RKO (cell line): Measurements from ENCODE around the gene AGAP1.

Experiments used
- DNase-seq: peaks from one replicate; pipeline ENCODE4 v3.0.0-alpha.2; 2016; ENCODE audit warnings: low spot score

AGAP1 gene

GRCh38 chr2:235812185-235812665 lies 318.4 kb downstream of the AGAP1 start:
- no peak for DNase-seq

DNA sequence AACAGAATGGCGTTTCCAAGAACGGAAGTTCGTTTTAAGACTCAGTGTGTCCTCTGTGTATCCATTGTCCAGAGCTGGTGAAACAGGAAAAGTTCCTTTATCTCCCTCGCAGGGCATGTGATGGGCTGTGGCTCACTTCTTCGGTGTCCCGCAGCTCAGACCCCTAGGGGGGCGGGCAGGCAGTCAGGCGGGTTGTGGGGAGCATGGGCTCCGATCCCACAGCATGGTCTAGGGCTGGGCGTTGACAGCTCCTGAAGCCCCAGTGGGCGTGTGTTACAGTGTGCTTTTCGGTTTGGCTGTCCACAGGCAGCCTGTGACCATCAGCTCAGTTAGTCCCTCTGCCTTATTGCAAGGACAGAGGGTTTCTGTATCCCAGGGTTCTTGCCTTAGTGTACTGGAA lies 319.6 kb downstream of the AGAP1 start:
- no peak for DNase-seq

DNA sequence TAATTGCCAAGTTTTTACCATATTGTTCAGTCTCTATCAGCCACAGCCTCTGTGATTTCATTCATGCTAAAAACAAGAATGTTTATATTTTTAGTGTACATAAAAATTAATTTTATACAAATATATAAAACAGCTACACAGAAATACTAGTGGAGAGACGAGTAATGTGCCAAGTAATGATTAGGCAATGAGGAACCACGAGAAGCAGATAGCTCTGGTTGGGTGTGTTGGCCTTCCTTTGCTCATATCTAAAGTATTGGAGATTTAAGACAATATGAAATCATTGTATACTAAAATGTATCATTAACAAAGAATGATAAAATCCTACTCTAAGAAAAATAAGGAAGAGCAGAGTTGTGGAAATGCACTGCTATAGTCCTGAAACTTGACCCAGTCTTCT lies 326.7 kb downstream of the AGAP1 start:
- no peak for DNase-seq

GRCh38 chr2:235824331-235824730 lies 330.5 kb downstream of the AGAP1 start:
- DNase-seq: no peak

- DNase-seq: no peak
These were observed 332.1 kb downstream of the AGAP1 start for GRCh38 chr2:235825946-235826345.

GRCh38 chr2:235826826-235827225 lies 333.0 kb downstream of the AGAP1 start:
- no peak for DNase-seq

GRCh38 chr2:235827585-235827992 lies 333.7 kb downstream of the AGAP1 start:
- no peak for DNase-seq

- no peak for DNase-seq
These were observed 335.9 kb downstream of the AGAP1 start for GRCh38 chr2:235829726-235830125.

GRCh38 chr2:235831755-235832154 lies 337.9 kb downstream of the AGAP1 start:
- no peak for DNase-seq

GRCh38 chr2:235832941-235833340 lies 339.1 kb downstream of the AGAP1 start:
- DNase-seq: no peak

DNA sequence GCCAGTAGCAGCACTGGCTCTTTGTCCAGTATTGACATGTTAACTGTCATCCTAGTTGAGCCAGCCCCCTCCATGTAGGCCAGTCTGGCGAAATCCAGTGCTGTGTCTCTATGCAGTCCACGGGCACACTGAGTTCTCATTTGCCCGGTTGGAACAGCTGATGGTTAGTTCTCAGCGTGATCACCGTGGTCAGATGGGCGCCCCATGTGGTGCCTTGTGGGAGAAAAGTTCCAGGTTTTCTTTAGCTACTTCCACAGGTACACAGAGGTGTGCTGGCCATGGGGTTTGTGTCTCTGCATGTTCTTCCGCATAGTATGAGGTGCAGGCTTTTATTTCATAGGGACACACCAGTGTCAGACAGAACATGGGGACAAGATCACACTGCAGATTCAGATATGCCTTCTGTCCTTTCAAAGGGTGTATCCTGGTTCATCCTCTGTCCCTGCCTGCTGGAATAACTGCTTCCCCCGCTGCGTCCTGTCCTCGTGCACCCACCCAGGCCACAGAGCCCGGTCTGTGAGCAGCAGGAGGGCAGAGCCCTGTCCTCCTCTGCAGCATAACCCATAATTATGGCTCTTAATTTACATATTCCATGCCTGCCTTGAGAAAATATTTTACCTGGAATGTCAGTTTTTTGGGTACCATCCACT lies 340.3 kb downstream of the AGAP1 start:
- DNase-seq: no peak

GRCh38 chr2:235834781-235835180 lies 340.9 kb downstream of the AGAP1 start:
- no peak for DNase-seq

- DNase-seq: no peak
These were observed 342.0 kb downstream of the AGAP1 start for GRCh38 chr2:235835810-235836209.

DNA sequence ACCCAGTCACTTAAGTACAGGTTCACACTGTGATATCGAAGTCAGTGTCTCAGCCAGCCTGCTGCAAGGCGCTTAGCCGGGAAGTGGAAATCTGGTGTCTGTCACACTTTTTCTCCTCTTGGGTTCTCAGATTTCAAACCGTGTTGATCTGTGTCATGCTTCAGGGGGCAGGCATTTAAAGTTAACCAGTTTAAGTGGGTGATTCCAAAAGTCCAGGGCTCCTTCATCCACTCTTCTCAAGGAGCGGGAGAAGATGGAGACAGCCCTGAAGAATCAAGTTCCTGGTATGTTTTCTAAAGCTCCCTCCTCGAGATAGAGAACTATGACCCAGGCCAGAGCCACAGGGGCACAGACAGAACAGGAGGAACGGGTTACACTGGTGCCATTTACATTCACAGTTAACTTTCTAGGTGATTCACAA lies 342.7 kb downstream of the AGAP1 start:
- no peak for DNase-seq

GRCh38 chr2:235839226-235839625 lies 345.4 kb downstream of the AGAP1 start:
- no peak for DNase-seq

DNA sequence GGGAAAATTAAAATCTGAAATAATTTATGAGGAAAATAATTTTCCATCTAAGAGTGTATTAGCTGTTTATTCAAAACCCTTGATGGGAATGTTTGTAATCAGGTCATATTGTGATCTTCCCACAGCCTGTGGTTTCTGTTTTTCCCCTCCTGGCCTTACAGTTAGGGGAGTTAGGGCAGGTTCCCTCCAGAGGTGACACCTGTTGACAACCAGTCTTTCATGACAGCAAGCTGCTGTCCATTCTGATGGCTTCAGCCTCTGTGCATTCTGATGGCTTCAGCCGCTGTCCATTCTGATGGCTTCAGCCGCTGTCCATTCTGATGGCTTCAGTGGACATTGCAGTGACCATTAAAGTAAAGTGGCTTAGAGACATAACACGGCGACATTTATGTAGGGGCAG lies 346.1 kb downstream of the AGAP1 start:
- DNase-seq: no peak

DNA sequence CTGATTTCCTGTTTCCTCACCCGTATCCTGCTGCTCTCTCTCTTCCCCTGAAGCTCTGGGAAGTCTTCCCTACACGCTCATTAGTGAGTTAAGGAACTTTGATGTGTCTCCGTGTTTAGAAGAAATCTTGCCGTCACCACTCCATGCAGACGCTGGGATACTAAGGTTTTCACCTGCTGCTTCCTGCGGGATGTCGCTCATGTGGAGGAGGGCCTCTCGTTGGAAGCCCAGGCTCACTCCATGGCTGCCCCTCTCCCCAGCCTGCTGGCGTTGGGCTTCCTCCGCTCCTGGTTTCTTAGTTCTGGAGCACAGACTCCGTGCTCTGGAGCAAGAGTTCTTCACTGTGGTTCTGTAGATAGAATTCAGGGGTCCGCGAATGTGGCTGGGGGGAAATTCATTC lies 348.0 kb downstream of the AGAP1 start:
- DNase-seq: no peak

DNA sequence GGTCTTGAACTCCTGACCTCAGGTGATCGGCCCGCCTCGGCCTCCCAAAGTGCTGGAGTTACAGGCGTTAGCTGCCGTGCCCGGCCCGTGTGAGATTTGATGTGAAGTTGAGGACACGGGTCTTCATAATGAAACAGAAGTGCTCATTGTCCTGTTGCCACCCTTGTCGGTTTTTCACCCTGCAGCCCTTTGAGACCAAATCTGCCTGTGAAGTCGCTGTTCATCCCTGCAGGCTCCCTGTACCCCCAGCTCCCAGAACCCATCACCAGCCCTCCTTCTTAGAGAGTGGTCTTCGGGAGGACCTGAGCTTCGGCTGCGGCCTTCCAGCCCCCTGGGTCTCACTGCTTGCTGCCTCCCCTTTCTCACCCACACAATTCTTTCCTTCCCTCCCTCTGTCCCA lies 349.1 kb downstream of the AGAP1 start:
- no peak for DNase-seq

- DNase-seq: no peak
These were observed 349.9 kb downstream of the AGAP1 start for GRCh38 chr2:235843591-235844395.

DNA sequence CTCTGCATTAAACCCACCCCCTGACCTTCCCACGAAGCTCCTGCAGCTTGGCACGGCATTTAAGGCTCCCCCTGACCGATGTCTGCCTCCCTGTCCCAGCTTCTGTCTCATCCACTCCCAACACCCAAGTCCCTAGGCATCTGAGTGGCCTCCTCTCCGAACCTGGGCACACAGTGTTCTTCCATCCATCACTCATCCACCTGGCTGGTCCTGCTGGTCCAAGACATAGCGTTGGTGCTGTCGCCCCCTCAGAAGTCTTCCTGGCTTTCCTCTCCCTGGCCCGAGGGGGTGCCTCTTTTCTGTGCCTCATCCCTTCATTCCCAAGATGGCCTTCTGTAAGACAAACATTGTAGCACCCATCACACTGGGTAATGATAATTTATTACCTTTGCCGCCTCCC lies 350.7 kb downstream of the AGAP1 start:
- DNase-seq: no peak

GRCh38 chr2:235845245-235845644 lies 351.4 kb downstream of the AGAP1 start:
- DNase-seq: no peak

DNA sequence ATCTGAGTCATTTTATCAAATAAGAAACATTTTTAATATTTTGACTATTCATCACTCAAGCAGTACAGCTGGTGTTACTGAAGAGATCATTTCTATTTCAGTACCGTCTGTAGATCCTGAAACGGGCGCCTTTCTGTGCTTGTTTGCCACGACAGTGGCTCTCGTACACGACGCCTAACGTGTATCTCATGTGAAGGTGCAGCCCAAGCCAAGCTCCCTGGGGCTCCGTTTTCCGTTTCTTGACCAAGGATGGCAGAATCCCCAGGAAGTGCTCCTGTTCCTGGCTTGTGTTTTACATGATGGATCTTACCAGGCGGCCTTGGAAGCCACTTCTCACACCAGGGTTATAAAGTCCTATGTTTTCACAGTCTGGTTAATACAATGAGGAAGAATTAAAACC lies 353.7 kb downstream of the AGAP1 start:
- no peak for DNase-seq

DNA sequence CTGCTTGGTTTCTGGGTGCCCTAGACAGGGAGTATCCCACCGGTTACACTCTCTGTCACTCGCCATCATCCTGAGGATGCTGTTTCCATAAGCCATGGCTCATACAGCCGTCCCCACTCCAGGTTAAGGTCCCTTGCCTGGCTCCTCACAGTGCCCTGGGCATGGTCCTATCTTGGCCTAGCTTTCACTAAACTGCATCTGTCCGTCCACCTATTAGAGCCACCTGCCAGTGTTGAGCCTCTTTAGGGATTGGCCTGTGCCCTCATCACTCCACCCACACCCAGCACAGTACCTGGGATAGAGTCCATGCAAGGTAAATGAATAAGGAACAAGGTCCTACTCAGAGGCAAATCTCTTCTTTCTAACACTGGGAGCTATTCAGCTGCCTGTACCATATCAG lies 354.2 kb downstream of the AGAP1 start:
- DNase-seq: no peak

- no peak for DNase-seq
These were observed 355.1 kb downstream of the AGAP1 start for GRCh38 chr2:235848946-235849345.
